Measurements from ENCODE around the gene TPP1.

TPP1 gene

DNA sequence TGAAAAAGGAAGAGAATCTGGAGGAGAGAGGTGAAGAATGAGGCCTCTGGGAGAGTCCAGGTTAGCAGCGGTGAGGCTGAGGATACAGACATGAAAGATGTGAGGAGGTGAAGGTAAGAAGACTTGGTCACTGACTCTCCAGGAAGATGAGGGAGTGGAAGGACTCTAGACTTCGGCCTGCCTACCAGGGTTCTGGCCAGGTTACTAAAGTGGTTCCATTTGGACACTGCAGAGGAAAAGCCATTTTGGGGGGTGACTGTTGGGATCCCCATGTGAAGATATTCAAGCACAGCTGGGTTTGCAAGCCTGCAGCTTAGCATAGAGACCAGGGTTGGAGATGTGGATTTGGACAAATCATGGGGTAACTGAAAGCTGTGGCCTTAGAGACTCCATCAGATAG, 28.6 kb upstream of the TPP1 start:
- no peak for TF ChIP-seq EZH2phosphoT487 (IDR thresholded peaks at IDR 0.05; ENCODE audit: borderline replicate concordance)
- TF ChIP-seq, protein P1, sequence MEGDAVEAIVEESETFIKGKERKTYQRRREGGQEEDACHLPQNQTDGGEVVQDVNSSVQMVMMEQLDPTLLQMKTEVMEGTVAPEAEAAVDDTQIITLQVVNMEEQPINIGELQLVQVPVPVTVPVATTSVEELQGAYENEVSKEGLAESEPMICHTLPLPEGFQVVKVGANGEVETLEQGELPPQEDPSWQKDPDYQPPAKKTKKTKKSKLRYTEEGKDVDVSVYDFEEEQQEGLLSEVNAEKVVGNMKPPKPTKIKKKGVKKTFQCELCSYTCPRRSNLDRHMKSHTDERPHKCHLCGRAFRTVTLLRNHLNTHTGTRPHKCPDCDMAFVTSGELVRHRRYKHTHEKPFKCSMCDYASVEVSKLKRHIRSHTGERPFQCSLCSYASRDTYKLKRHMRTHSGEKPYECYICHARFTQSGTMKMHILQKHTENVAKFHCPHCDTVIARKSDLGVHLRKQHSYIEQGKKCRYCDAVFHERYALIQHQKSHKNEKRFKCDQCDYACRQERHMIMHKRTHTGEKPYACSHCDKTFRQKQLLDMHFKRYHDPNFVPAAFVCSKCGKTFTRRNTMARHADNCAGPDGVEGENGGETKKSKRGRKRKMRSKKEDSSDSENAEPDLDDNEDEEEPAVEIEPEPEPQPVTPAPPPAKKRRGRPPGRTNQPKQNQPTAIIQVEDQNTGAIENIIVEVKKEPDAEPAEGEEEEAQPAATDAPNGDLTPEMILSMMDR (conservative IDR thresholded peaks at IDR 0.05; ENCODE audit: low read length) = no peak
- H3K4me2 ChIP-seq (ENCODE audit: low read depth, low read length, poor library complexity, severe bottlenecking) = peak overlapping the region; percentile 86
- H4K20me1 ChIP-seq (ENCODE audit: insufficient read depth, low read length, poor library complexity, severe bottlenecking) = no peaks in the 10 kb centered on the region
- H2AFZ ChIP-seq (ENCODE audit: low read length) = no peak overlapping the region
- no peaks in the 10 kb centered on the region for H3K79me2 ChIP-seq (ENCODE audit: insufficient read depth, low read length)
- H3K27me3 ChIP-seq (ENCODE audit: insufficient read depth, low read length, poor library complexity, severe bottlenecking) = no peaks in the 10 kb centered on the region
- H3F3A ChIP-seq (ENCODE audit: low read depth) = no peaks in the 10 kb centered on the region
- peak overlapping the region; percentile 62 for H3K9ac ChIP-seq (ENCODE audit: low read depth, low read length, poor library complexity, severe bottlenecking)
- H3K9me2 ChIP-seq (replicated peaks; ENCODE audit: low read depth, low read length) = no peaks in the 10 kb centered on the region
- peaks cover 28% of the 10 kb centered on the region for H3K4me1 ChIP-seq (ENCODE audit: insufficient read depth, low read length, poor library complexity, severe bottlenecking)
- no peaks in the 10 kb centered on the region for H3K36me3 ChIP-seq (ENCODE audit: insufficient read depth, low read length)
- no peaks in the 10 kb centered on the region for H3K9me3 ChIP-seq (ENCODE audit: insufficient read depth, low read depth, low read length)
- no peak overlapping the region for H3K4me3 ChIP-seq (ENCODE audit: low read length, poor library complexity, severe bottlenecking)

DNA sequence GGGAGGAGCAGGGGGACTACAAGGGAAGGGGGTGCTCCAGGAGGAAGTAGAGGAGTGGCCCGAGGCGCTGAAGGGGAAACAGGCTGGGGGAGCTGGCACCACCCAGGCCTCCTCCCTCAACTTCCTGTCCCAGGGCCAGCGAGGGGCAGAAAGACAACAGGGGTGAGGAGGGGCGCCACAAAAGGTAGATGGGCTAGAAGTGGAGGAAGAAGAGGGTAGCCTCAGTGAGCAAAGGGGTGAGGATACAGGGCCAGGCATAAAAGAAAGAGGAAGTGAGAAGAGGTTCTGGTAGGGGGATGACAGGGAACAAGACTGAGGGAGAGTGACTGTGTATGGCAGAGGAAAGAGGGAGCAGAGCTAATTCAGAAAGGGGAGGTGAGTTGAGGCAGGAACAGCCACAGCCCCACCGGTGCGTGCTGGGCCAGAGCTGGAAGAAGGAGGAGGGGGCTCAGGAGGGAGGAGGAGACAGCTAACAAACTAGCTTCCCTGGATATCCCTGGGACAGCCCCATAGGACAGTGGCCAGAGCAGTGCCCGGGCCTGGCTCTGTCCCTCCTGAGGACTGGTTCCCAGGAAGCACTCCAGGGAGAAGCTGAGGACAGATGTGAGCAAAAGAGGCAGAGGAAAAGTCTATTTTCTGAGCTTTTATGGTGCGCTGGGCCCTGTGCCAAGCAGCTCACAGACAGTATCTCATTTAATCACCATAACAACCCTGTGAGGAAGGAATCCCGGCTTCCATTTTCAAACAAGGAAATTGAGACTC, 27.9 kb upstream of the TPP1 start:
- H3K9me2 ChIP-seq (replicated peaks; ENCODE audit: low read depth, low read length) = no peaks in the 10 kb centered on the region
- no peaks in the 10 kb centered on the region for H3K9me3 ChIP-seq (ENCODE audit: insufficient read depth, low read depth, low read length)
- peak overlapping the region; percentile 86 for H3K4me2 ChIP-seq (ENCODE audit: low read depth, low read length, poor library complexity, severe bottlenecking)
- peak overlapping the region; percentile 62 for H3K9ac ChIP-seq (ENCODE audit: low read depth, low read length, poor library complexity, severe bottlenecking)
- no peaks in the 10 kb centered on the region for H4K20me1 ChIP-seq (ENCODE audit: insufficient read depth, low read length, poor library complexity, severe bottlenecking)
- no peaks in the 10 kb centered on the region for H3K27me3 ChIP-seq (ENCODE audit: insufficient read depth, low read length, poor library complexity, severe bottlenecking)
- no peaks in the 10 kb centered on the region for H3F3A ChIP-seq (ENCODE audit: low read depth)
- no peaks in the 10 kb centered on the region for H3K36me3 ChIP-seq (ENCODE audit: insufficient read depth, low read length)
- H2AFZ ChIP-seq (ENCODE audit: low read length) = peak overlapping the region; percentile 83
- H3K4me1 ChIP-seq (ENCODE audit: insufficient read depth, low read length, poor library complexity, severe bottlenecking) = peaks cover 28% of the 10 kb centered on the region
- H3K4me3 ChIP-seq (ENCODE audit: low read length, poor library complexity, severe bottlenecking) = peak overlapping the region; percentile 57
- H3K79me2 ChIP-seq (ENCODE audit: insufficient read depth, low read length) = no peaks in the 10 kb centered on the region
- no peak for TF ChIP-seq EZH2phosphoT487 (IDR thresholded peaks at IDR 0.05; ENCODE audit: borderline replicate concordance)
- TF ChIP-seq, protein P1 (conservative IDR thresholded peaks at IDR 0.05; ENCODE audit: low read length) = no peak

DNA sequence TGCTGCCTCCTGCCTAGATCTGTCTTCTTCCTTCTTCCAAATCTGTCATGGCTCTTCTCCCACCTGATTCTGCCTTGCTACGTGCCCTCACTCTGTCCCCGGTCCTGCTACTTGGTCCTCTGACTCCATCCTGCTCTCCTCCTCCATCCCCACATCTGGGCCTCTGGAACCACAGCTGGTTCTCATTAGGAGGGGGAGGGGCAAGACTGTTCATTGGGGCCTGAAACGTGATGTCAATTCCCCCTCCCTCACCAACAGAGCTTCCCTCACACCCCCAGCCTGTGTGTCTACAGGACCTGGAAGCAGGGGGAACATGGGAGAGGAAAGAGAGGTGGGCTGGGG, 27.3 kb upstream of the TPP1 start:
- H3K9ac ChIP-seq (ENCODE audit: low read depth, low read length, poor library complexity, severe bottlenecking) = peak overlapping the region; percentile 62
- peak overlapping the region; percentile 86 for H3K4me2 ChIP-seq (ENCODE audit: low read depth, low read length, poor library complexity, severe bottlenecking)

More for the DNA sequence above, 27.3 kb upstream of the TPP1 start:
- H4K20me1 ChIP-seq (ENCODE audit: insufficient read depth, low read length, poor library complexity, severe bottlenecking) = no peaks in the 10 kb centered on the region
- TF ChIP-seq, protein P1 (conservative IDR thresholded peaks at IDR 0.05; ENCODE audit: low read length) = no peak
- TF ChIP-seq EZH2phosphoT487 (IDR thresholded peaks at IDR 0.05; ENCODE audit: borderline replicate concordance) = no peak
- H3K27me3 ChIP-seq (ENCODE audit: insufficient read depth, low read length, poor library complexity, severe bottlenecking) = no peaks in the 10 kb centered on the region
- no peaks in the 10 kb centered on the region for H3F3A ChIP-seq (ENCODE audit: low read depth)
- peaks cover 28% of the 10 kb centered on the region for H3K4me1 ChIP-seq (ENCODE audit: insufficient read depth, low read length, poor library complexity, severe bottlenecking)
- no peaks in the 10 kb centered on the region for H3K79me2 ChIP-seq (ENCODE audit: insufficient read depth, low read length)
- H3K9me2 ChIP-seq (replicated peaks; ENCODE audit: low read depth, low read length) = no peaks in the 10 kb centered on the region
- peak overlapping the region; percentile 57 for H3K4me3 ChIP-seq (ENCODE audit: low read length, poor library complexity, severe bottlenecking)
- no peaks in the 10 kb centered on the region for H3K36me3 ChIP-seq (ENCODE audit: insufficient read depth, low read length)
- no peaks in the 10 kb centered on the region for H3K9me3 ChIP-seq (ENCODE audit: insufficient read depth, low read depth, low read length)
- peak overlapping the region; percentile 83 for H2AFZ ChIP-seq (ENCODE audit: low read length)

All from Loucy (cell line).